ENCODE data around the gene ANKRD33B. TPM values are rescaled to one million over a fixed set of nuclear protein-coding genes. Genes with fewer than 3 reads are reported as not detected.

ANKRD33B gene
- 0.39 and 3.0 TPM in 2 replicates for total RNA-seq

GRCh38 chr5:10563945-10564837 lies at the start of gene ANKRD33B:
TSS of gene ANKRD33B (plus strand) at chr5:10564070. CDS start at chr5:10564468, 398 bp downstream.

Small RNA genes within 50 kb of the gene (small RNA-seq; reads per million reads assigned to genes)
- gene AC012629.4, result not detected
- not detected for gene AC112200.1

Other genes starting within 250 kb of the ANKRD33B start
- 57.3 and 60.7 TPM in 2 replicates for gene MARCHF6, start 210.4 kb upstream of the ANKRD33B start, total RNA-seq
- 1.6 and 3.9 TPM in 2 replicates for gene ROPN1L, start 122.2 kb upstream of the ANKRD33B start, total RNA-seq
- gene DAP, start 197.2 kb downstream of the ANKRD33B start, total RNA-seq, result 74.2 and 86.3 TPM in 2 replicates

Measured in placental epithelial cell (primary cell).